ENCODE results near the gene APBB2. TPM values are rescaled to one million over a fixed set of nuclear protein-coding genes. Genes with fewer than 3 reads are reported as not detected.

Gene APBB2
- total RNA-seq, 1 experiment from 2014 or later: 49.0 TPM

GRCh38 chr4:40881851-40882250 is 332.5 kb downstream of the APBB2 start:
- Mint-ChIP-seq H3K4me1 (no peaks in the 10 kb centered on the region), H3K4me3 (no peak overlapping the region), H3K9me3 (no peaks in the 10 kb centered on the region), H3K27me3 (ENCODE audit: low read depth) (no peaks in the 10 kb centered on the region), H3K36me3 (peaks cover 8% of the 10 kb centered on the region; the same call in 1 of the 2 replicates), H3K27ac (0 out of 2 replicates have a peak overlapping the region, but pooled peaks have one; percentile 28)
- no peak for TF ChIP-seq ZNF219 (CRISPR knock-in tag; IDR thresholded peaks at IDR 0.05; ENCODE audit: borderline replicate concordance)
- TF ChIP-seq FOXJ3 (CRISPR knock-in tag; IDR thresholded peaks at IDR 0.05; ENCODE audit: borderline replicate concordance): no peak
- no peak for TF ChIP-seq ARID4B (CRISPR knock-in tag; IDR thresholded peaks at IDR 0.05; ENCODE audit: borderline replicate concordance)
- TF ChIP-seq GRHL2 (CRISPR knock-in tag; IDR thresholded peaks at IDR 0.05; ENCODE audit: insufficient replicate concordance, severe bottlenecking): no peak
- no peak for TF ChIP-seq OVOL2 (CRISPR knock-in tag; IDR thresholded peaks at IDR 0.05; ENCODE audit: borderline replicate concordance)
- TF ChIP-seq ATF3 (CRISPR knock-in tag; conservative IDR thresholded peaks at IDR 0.05): no peak
- TF ChIP-seq HMGA2 (CRISPR knock-in tag; IDR thresholded peaks at IDR 0.05): no peak
- TF ChIP-seq USF2 (CRISPR knock-in tag; IDR thresholded peaks at IDR 0.05): no peak
- TF ChIP-seq NFE2L1 (CRISPR knock-in tag; IDR thresholded peaks at IDR 0.05): no peak
- no peak for TF ChIP-seq ERG (CRISPR knock-in tag; IDR thresholded peaks at IDR 0.05)
- no peak for TF ChIP-seq ZNF138 (CRISPR knock-in tag; conservative IDR thresholded peaks at IDR 0.05)
- TF ChIP-seq STAT6 (CRISPR knock-in tag; conservative IDR thresholded peaks at IDR 0.05; ENCODE audit: low read depth): no peak
- no peak for TF ChIP-seq HMGXB4 (CRISPR knock-in tag; IDR thresholded peaks at IDR 0.05)
- no peak for TF ChIP-seq SP1 (CRISPR knock-in tag; conservative IDR thresholded peaks at IDR 0.05)
- no peak for TF ChIP-seq E2F1 (CRISPR knock-in tag; IDR thresholded peaks at IDR 0.05)
- no peak for TF ChIP-seq AFF4 (CRISPR knock-in tag; IDR thresholded peaks at IDR 0.05; ENCODE audit: borderline replicate concordance)
- no peak for TF ChIP-seq ZNF396 (CRISPR knock-in tag; IDR thresholded peaks at IDR 0.05; ENCODE audit: borderline replicate concordance)
- no peak for TF ChIP-seq NFATC4 (CRISPR knock-in tag; IDR thresholded peaks at IDR 0.05)
- no peak for TF ChIP-seq FOXK1 (CRISPR knock-in tag; IDR thresholded peaks at IDR 0.05)
- TF ChIP-seq ZMAT4 (CRISPR knock-in tag; IDR thresholded peaks at IDR 0.05): no peak
- DNase-seq (ENCODE audit: low spot score): no peak
- ChIA-PET CTCF (interaction anchor here (1.1 to 4.3 kb wide), 3 partner anchors 15 to 43 kb away, joined by 3 to 24 read pairs (median 4); no protein-coding TSS in a partner anchor), POLR2A (no interaction called here)
- ATAC-seq: no peak
